HepG2 (cell line): ENCODE results near the gene FGF1. TPM values are rescaled to one million over a fixed set of nuclear protein-coding genes. Genes with fewer than 3 reads are reported as not detected.
A peak's percentile ranks its signal among the peaks of the same experiment; 100 is the strongest.

Experiments used
- HOXA5 ChIP-seq: sonication (generic); formaldehyde crosslinking; IDR thresholded peaks from 2 replicates; pipeline ENCODE4 v1.4.0; 2020; ENCODE audit warnings: missing genetic modification reagents
- SETDB1 ChIP-seq: sonication (generic); formaldehyde crosslinking; IDR thresholded peaks from 2 replicates; pipeline ENCODE4 v1.5.1; 2020; ENCODE audit warnings: missing genetic modification reagents, mild to moderate bottlenecking, borderline replicate concordance
- THAP11 ChIP-seq: IDR thresholded peaks from 2 replicates; pipeline ENCODE4 v1.6.1; 2016; ENCODE audit warnings: missing biosample characterization, missing genetic modification reagents
- ZNF569 ChIP-seq: sonication (generic); formaldehyde crosslinking; IDR thresholded peaks from 2 replicates; pipeline ENCODE4 v1.5.0; 2020; ENCODE audit warnings: mild to moderate bottlenecking, missing genetic modification reagents, moderate library complexity, borderline replicate concordance
- ZNF792 ChIP-seq: IDR thresholded peaks from 2 replicates; pipeline ENCODE4 v1.6.1; 2016
- polyA plus RNA-seq, 8 experiments: library from polyadenylated mRNA; depleted of rRNA in 3 of 8; stranded (reverse) in 7 of 8; unstranded in 1 of 8; fragments of >200 nt; fragmentation: Illumina TruSeq in 4 of 8; extraction: Trizol in 4 of 8; gene quantifications; 2 replicates each; pipeline versions ENCODE4 v1.2.1 to v1.2.3, GENCODE V29; 2011 to 2016; ENCODE audit warnings: low read depth in 4 of 8, missing spikeins in 1 of 8, mixed read lengths in 1 of 8; ENCODE audit not compliant: insufficient read depth in 1 of 8
- total RNA-seq, 5 experiments: library from RNA; depleted of rRNA; stranded (reverse); fragments of >200 nt; fragmentation: Illumina TruSeq; extraction: Trizol; gene quantifications; 2 replicates each; pipeline ENCODE4 v1.2.3, GENCODE V29; 2016; ENCODE audit warnings: low read depth in 1 of 5
- TF ChIP-seq, protein P1 (sequence below), 2 experiments: sonication (generic) in 1 of 2; formaldehyde crosslinking in 1 of 2; IDR thresholded peaks; 2 replicates each; pipeline versions ENCODE4 v1.4.0 to v1.6.1; 2018 to 2020; ENCODE audit warnings: missing genetic modification reagents in 2 of 2, borderline replicate concordance in 1 of 2, low read depth in 1 of 2, mild to moderate bottlenecking in 1 of 2, missing biosample characterization in 1 of 2
- TF ChIP-seq, protein P2 (sequence below): sonication (generic); formaldehyde crosslinking; IDR thresholded peaks from 2 replicates; pipeline ENCODE4 v1.4.0; 2020; ENCODE audit warnings: missing genetic modification reagents, borderline replicate concordance
- TF ChIP-seq, protein P3 (sequence below): sonication (generic); formaldehyde crosslinking; conservative IDR thresholded peaks from 2 replicates; pipeline ENCODE4 v1.4.0; 2020; ENCODE audit warnings: missing genetic modification reagents

The FGF1 gene
- total and polyA plus RNA-seq, 2 of the 13 experiments (the other 11 are each of a cell fraction or from before 2014, with no cell fraction given), result not detected

DNA sequence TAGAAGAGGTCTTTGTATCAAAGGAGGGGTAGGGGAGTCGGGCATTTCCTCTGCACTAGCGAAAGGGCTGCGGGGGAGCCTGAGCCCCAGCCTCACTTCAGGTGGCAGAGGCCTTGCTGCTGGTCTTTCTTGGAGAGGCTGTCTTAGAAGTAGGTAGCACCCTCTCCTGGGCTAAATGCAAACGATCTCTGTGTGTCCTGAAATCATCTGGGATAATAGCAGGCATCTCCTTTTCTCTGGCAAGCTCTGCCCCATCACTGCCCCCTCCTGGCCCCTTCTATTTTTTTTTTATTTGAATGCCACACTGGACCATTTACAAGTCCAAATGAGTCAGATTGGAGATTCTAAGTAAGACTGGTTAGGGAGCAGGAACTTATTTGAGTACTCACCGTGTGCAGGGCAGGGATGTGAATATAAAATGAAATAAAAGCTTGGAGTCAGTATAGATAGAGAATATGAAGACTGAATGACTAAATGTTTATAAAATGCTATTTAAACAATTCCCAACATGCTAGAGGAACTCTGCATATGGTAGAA, 137.1 kb downstream of the FGF1 start (continued):
- TF ChIP-seq, protein P1, sequence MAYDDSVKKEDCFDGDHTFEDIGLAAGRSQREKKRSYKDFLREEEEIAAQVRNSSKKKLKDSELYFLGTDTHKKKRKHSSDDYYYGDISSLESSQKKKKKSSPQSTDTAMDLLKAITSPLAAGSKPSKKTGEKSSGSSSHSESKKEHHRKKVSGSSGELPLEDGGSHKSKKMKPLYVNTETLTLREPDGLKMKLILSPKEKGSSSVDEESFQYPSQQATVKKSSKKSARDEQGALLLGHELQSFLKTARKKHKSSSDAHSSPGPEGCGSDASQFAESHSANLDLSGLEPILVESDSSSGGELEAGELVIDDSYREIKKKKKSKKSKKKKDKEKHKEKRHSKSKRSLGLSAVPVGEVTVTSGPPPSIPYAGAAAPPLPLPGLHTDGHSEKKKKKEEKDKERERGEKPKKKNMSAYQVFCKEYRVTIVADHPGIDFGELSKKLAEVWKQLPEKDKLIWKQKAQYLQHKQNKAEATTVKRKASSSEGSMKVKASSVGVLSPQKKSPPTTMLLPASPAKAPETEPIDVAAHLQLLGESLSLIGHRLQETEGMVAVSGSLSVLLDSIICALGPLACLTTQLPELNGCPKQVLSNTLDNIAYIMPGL (CRISPR knock-in tag; IDR thresholded peaks at IDR 0.05; ENCODE audit: borderline replicate concordance in 1 of 2, low read depth in 1 of 2), result peak; percentile 43 to 56; a peak in 2 of 4 replicates
- TF ChIP-seq THAP11 (0 out of 2 replicates have a peak, but pooled peaks have one; percentile 18), HOXA5 (CRISPR knock-in tag) (no peak), SETDB1 (CRISPR knock-in tag) (no peak), ZNF569 (CRISPR knock-in tag) (no peak), ZNF792 (CRISPR knock-in tag) (no peak)
- TF ChIP-seq, protein P2, sequence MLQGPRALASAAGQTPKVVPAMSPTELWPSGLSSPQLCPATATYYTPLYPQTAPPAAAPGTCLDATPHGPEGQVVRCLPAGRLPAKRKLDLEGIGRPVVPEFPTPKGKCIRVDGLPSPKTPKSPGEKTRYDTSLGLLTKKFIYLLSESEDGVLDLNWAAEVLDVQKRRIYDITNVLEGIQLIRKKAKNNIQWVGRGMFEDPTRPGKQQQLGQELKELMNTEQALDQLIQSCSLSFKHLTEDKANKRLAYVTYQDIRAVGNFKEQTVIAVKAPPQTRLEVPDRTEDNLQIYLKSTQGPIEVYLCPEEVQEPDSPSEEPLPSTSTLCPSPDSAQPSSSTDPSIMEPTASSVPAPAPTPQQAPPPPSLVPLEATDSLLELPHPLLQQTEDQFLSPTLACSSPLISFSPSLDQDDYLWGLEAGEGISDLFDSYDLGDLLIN, result no peak
- TF ChIP-seq, protein P3, sequence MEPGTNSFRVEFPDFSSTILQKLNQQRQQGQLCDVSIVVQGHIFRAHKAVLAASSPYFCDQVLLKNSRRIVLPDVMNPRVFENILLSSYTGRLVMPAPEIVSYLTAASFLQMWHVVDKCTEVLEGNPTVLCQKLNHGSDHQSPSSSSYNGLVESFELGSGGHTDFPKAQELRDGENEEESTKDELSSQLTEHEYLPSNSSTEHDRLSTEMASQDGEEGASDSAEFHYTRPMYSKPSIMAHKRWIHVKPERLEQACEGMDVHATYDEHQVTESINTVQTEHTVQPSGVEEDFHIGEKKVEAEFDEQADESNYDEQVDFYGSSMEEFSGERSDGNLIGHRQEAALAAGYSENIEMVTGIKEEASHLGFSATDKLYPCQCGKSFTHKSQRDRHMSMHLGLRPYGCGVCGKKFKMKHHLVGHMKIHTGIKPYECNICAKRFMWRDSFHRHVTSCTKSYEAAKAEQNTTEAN (CRISPR knock-in tag), result no peak
